ENCODE data around the gene ADGRG6.

- TF ChIP-seq CTCF (IDR thresholded peaks at IDR 0.05; ENCODE audit: low read length) (no peak), EZH2 (optimal IDR thresholded peaks at IDR 0.05; ENCODE audit: low read depth, low read length) (no peak), EZH2phosphoT487 (IDR thresholded peaks at IDR 0.05; ENCODE audit: low read length) (no peak)
Observed at GRCh38 chr6:142354650-142355049, 52.8 kb downstream of the ADGRG6 start.

All from MM.1S (cell line).